GM23338 (cell line): Measurements from ENCODE around the gene CHRNA4.

Experiments used
- CREB1 ChIP-seq: fragments of 250-450 bp; sonication (Bioruptor Pico); IDR thresholded peaks from 2 replicates; pipeline ENCODE4 v1.5.0; 2020; ENCODE audit warnings: low read depth, mild to moderate bottlenecking, moderate library complexity
- ETS1 ChIP-seq: IDR thresholded peaks from 2 replicates; pipeline ENCODE4 v1.6.1; 2016; ENCODE audit warnings: antibody characterized with exemption
- EZH2 ChIP-seq: fragments of 200-600 bp; sonication (generic); IDR thresholded peaks from one replicate; pipeline ENCODE4 v1.8.0; 2017; ENCODE audit warnings: antibody characterized with exemption, mild to moderate bottlenecking, low read depth; ENCODE audit not compliant: unreplicated experiment
- EZH2phosphoT487 ChIP-seq: fragments of 200-600 bp; sonication (generic); IDR thresholded peaks from one replicate; pipeline ENCODE4 v1.8.1; 2018; ENCODE audit warnings: antibody characterized with exemption; ENCODE audit not compliant: unreplicated experiment
- JUNB ChIP-seq: IDR thresholded peaks from one replicate; pipeline ENCODE4 v1.6.1; 2016; ENCODE audit warnings: antibody characterized with exemption; ENCODE audit not compliant: unreplicated experiment
- NANOG ChIP-seq: IDR thresholded peaks from 2 replicates; pipeline ENCODE4 v1.6.1; 2016; ENCODE audit warnings: antibody characterized with exemption, borderline replicate concordance
- POLR2AphosphoS5 ChIP-seq: IDR thresholded peaks from 2 replicates; pipeline ENCODE4 v1.6.1; 2016; ENCODE audit warnings: antibody characterized with exemption, low read depth
- REST ChIP-seq: IDR thresholded peaks from one replicate; pipeline ENCODE4 v1.6.1; 2018; ENCODE audit warnings: antibody characterized with exemption; ENCODE audit not compliant: unreplicated experiment
- STAT1 ChIP-seq: IDR thresholded peaks from one replicate; pipeline ENCODE4 v1.6.1; 2016; ENCODE audit warnings: antibody characterized with exemption; ENCODE audit not compliant: unreplicated experiment
- ZNF114 ChIP-seq: fragments of 250-450 bp; sonication (Bioruptor Pico); IDR thresholded peaks from 2 replicates; pipeline ENCODE4 v1.5.0; 2020; ENCODE audit warnings: mild to moderate bottlenecking, moderate library complexity
- ZNF331 ChIP-seq: fragments of 250-450 bp; sonication (Bioruptor Pico); IDR thresholded peaks from 2 replicates; pipeline ENCODE4 v1.5.0; 2020; ENCODE audit warnings: low read depth, mild to moderate bottlenecking, moderate library complexity
- TF ChIP-seq, protein P1 (sequence below), 2 experiments: fragments of 200-600 bp in 1 of 2; sonication (generic) in 1 of 2; conservative IDR thresholded peaks; 2 replicates each; pipeline versions ENCODE4 v1.5.1 to v1.6.1; 2016 to 2017; ENCODE audit warnings: antibody characterized with exemption in 2 of 2, low read depth in 2 of 2, mild to moderate bottlenecking in 2 of 2, moderate library complexity in 1 of 2
- TF ChIP-seq, protein P2 (sequence below): fragments of 250-450 bp; sonication (Bioruptor Pico); IDR thresholded peaks from 2 replicates; pipeline ENCODE4 v1.5.0; 2020; ENCODE audit warnings: mild to moderate bottlenecking, moderate library complexity

DNA sequence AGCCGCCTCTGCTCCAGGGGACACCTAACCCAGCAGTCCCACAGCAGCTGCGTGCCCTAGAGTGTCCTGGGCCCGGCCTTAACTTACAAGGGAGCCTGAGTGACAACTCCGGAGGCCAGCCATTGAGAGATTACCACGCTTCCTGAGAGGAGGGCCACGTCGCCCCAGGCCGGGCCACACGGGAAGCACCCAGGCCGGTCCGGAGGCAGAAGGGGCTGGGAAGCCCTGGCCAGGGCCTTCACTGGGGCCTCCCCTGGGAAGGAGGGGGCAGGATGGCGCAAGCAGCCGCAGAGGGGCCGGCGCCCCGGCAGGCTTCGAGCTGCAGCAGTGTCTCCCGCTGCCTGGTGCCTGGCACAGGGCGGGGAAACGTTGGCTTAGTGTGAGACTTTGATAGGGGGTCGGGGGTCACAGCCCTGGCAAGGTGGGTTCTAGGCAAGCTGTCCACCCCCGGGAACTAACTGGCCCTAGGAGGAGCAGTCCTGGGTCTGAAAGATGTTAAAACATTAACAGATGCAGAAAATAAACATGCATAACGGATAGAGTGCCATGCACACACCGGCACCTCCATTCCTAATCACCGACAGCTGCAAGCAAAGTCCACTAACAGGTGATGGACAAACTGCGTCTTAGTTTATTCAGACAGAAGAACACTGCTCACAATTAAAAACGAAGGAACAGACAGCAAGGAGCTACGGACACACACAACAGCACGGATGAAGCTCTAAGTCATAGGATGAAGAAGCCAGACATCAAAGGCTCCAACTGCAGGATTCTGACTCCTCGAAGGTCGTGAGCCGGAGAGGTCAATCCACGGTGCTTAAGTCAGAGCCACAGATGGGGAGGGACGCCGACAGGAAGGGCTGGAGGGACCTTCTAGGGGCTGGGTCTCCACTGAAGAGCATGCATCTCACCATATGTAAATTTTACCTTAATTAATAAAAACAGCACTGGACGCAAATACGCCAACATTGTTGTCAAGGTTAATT is 17.4 kb downstream of the CHRNA4 start:
- TF ChIP-seq REST (no peak), EZH2phosphoT487 (no peak), EZH2 (no peak), CREB1 (CRISPR knock-in tag) (no peak), POLR2AphosphoS5 (no peak), JUNB (no peak), STAT1 (no peak), ZNF114 (no peak), ETS1 (no peak), NANOG (no peak), ZNF331 (no peak)
- TF ChIP-seq, protein P1, sequence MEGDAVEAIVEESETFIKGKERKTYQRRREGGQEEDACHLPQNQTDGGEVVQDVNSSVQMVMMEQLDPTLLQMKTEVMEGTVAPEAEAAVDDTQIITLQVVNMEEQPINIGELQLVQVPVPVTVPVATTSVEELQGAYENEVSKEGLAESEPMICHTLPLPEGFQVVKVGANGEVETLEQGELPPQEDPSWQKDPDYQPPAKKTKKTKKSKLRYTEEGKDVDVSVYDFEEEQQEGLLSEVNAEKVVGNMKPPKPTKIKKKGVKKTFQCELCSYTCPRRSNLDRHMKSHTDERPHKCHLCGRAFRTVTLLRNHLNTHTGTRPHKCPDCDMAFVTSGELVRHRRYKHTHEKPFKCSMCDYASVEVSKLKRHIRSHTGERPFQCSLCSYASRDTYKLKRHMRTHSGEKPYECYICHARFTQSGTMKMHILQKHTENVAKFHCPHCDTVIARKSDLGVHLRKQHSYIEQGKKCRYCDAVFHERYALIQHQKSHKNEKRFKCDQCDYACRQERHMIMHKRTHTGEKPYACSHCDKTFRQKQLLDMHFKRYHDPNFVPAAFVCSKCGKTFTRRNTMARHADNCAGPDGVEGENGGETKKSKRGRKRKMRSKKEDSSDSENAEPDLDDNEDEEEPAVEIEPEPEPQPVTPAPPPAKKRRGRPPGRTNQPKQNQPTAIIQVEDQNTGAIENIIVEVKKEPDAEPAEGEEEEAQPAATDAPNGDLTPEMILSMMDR (conservative IDR thresholded peaks at IDR 0.05; ENCODE audit: low read depth in 2 of 2) = no peak
- TF ChIP-seq, protein P2, sequence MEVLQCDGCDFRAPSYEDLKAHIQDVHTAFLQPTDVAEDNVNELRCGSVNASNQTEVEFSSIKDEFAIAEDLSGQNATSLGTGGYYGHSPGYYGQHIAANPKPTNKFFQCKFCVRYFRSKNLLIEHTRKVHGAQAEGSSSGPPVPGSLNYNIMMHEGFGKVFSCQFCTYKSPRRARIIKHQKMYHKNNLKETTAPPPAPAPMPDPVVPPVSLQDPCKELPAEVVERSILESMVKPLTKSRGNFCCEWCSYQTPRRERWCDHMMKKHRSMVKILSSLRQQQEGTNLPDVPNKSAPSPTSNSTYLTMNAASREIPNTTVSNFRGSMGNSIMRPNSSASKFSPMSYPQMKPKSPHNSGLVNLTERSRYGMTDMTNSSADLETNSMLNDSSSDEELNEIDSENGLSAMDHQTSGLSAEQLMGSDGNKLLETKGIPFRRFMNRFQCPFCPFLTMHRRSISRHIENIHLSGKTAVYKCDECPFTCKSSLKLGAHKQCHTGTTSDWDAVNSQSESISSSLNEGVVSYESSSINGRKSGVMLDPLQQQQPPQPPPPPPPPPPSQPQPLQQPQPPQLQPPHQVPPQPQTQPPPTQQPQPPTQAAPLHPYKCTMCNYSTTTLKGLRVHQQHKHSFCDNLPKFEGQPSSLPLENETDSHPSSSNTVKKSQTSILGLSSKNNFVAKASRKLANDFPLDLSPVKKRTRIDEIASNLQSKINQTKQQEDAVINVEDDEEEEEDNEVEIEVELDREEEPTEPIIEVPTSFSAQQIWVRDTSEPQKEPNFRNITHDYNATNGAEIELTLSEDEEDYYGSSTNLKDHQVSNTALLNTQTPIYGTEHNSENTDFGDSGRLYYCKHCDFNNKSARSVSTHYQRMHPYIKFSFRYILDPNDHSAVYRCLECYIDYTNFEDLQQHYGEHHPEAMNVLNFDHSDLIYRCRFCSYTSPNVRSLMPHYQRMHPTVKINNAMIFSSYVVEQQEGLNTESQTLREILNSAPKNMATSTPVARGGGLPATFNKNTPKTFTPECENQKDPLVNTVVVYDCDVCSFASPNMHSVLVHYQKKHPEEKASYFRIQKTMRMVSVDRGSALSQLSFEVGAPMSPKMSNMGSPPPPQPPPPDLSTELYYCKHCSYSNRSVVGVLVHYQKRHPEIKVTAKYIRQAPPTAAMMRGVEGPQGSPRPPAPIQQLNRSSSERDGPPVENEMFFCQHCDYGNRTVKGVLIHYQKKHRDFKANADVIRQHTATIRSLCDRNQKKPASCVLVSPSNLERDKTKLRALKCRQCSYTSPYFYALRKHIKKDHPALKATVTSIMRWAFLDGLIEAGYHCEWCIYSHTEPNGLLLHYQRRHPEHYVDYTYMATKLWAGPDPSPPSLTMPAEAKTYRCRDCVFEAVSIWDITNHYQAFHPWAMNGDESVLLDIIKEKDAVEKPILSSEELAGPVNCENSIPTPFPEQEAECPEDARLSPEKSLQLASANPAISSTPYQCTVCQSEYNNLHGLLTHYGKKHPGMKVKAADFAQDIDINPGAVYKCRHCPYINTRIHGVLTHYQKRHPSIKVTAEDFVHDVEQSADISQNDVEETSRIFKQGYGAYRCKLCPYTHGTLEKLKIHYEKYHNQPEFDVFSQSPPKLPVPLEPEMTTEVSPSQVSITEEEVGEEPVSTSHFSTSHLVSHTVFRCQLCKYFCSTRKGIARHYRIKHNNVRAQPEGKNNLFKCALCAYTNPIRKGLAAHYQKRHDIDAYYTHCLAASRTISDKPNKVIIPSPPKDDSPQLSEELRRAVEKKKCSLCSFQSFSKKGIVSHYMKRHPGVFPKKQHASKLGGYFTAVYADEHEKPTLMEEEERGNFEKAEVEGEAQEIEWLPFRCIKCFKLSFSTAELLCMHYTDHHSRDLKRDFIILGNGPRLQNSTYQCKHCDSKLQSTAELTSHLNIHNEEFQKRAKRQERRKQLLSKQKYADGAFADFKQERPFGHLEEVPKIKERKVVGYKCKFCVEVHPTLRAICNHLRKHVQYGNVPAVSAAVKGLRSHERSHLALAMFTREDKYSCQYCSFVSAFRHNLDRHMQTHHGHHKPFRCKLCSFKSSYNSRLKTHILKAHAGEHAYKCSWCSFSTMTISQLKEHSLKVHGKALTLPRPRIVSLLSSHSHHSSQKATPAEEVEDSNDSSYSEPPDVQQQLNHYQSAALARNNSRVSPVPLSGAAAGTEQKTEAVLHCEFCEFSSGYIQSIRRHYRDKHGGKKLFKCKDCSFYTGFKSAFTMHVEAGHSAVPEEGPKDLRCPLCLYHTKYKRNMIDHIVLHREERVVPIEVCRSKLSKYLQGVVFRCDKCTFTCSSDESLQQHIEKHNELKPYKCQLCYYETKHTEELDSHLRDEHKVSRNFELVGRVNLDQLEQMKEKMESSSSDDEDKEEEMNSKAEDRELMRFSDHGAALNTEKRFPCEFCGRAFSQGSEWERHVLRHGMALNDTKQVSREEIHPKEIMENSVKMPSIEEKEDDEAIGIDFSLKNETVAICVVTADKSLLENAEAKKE (CRISPR knock-in tag) = no peak
